NB4 (cell line): ENCODE measurements around the gene MCTP1.

ENCODE experiments used
- DNase-seq: peaks from one replicate; pipeline ENCODE4 v3.0.0; 2010; ENCODE audit warnings: low read depth
- H3K4me3 ChIP-seq: one replicate; pipeline ENCODE4 v1.5.1; 2011; ENCODE audit warnings: mild to moderate bottlenecking, low read depth, low read length, moderate library complexity
- CTCF ChIP-seq: IDR thresholded peaks from one replicate; pipeline ENCODE4 v1.5.1; 2012; ENCODE audit warnings: low read depth, low read length
- MAX ChIP-seq: IDR thresholded peaks from 2 replicates; pipeline ENCODE4 v1.6.1; 2011; ENCODE audit warnings: low read depth, low read length
- MYC ChIP-seq: IDR thresholded peaks from 2 replicates; pipeline ENCODE4 v1.6.1; 2011; ENCODE audit warnings: low read depth, low read length
- POLR2A ChIP-seq: IDR thresholded peaks from 2 replicates; pipeline ENCODE4 v1.6.1; 2011; ENCODE audit warnings: mild to moderate bottlenecking; ENCODE audit not compliant: insufficient read length; ENCODE audit errors: extremely low read depth

MCTP1 gene

GRCh38 chr5:95283761-95284571 is 928 bp downstream of the MCTP1 start:
- peak; percentile 57; the same call in 1 of the 2 replicates for TF ChIP-seq MYC
- no peak for TF ChIP-seq MAX
- peak; percentile 46 for TF ChIP-seq CTCF
- TF ChIP-seq POLR2A, result no peak
- peak overlapping the region; percentile 44 for H3K4me3 ChIP-seq
- DNase-seq, result peak; percentile 69

GRCh38 chr5:95283022-95283615 is 1.8 kb downstream of the MCTP1 start:
- H3K4me3 ChIP-seq, result no peak overlapping the region
- TF ChIP-seq CTCF (no peak), MAX (no peak), MYC (no peak), POLR2A (no peak)
- DNase-seq, result no peak

GRCh38 chr5:95281226-95281625 is 3.7 kb downstream of the MCTP1 start:
- no peak overlapping the region for H3K4me3 ChIP-seq
- TF ChIP-seq MYC (no peak), POLR2A (no peak), MAX (no peak), CTCF (no peak)
- no peak for DNase-seq

- no peak for TF ChIP-seq MYC
- no peak for TF ChIP-seq MAX
- no peak for TF ChIP-seq POLR2A
- no peak for TF ChIP-seq CTCF
- no peak overlapping the region for H3K4me3 ChIP-seq
- no peak for DNase-seq
Observed at GRCh38 chr5:95280401-95281095, 4.3 kb downstream of the MCTP1 start.

GRCh38 chr5:95274011-95274410 is 10.9 kb downstream of the MCTP1 start:
- TF ChIP-seq POLR2A, result no peak
- no peak for TF ChIP-seq MAX
- no peak for TF ChIP-seq MYC
- TF ChIP-seq CTCF, result no peak
- peak; percentile 19 for DNase-seq
- no peak overlapping the region for H3K4me3 ChIP-seq
